ENCODE results near the gene ROR2. TPM values are rescaled to one million over a fixed set of nuclear protein-coding genes. Genes with fewer than 3 reads are reported as not detected.

Gene ROR2
- total and polyA plus RNA-seq, 2 experiments from 2014 or later: 7.1 to 12.9 TPM

DNA sequence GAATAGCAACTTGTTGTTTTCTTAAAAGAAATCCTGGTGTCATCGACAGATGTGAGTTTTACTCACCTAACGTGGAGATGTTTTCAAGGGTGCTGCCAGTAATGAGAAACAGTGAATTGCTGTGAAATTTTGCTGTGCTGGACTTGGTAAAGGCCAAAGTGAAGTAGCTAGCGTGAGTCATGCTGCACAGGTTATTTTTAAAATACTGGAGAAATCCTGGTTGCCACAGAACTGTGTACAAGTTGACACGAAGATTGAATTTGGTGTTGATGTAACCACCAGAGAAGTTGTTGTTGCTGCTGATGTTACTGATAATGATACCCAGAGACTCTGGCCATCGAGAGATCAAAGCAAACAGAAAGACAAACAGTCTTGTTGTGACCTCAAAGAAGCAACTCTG is 338.4 kb downstream of the ROR2 start:
- in situ Hi-C loops (cut with MboI): no loop called here
- Histone ChIP-seq H3K27ac (no peak overlapping the region), H4K20me1 (ENCODE audit: insufficient read depth) (no peaks in the 10 kb centered on the region), H2AFZ (no peak overlapping the region), H3F3A (ENCODE audit: insufficient read depth) (peaks cover 5% of the 10 kb centered on the region; the same call in 1 of the 2 replicates), H3K79me2 (ENCODE audit: insufficient read depth) (no peaks in the 10 kb centered on the region), H3K9ac (no peak overlapping the region), H3K4me2 (ENCODE audit: unreplicated experiment) (no peak overlapping the region), H3K4me1 (ENCODE audit: insufficient read depth) (no peaks in the 10 kb centered on the region), H3K4me3 (no peak overlapping the region), H3K27me3 (replicated peaks; ENCODE audit: insufficient read depth) (no peaks in the 10 kb centered on the region), H3K36me3 (ENCODE audit: low read depth) (no peaks in the 10 kb centered on the region), H3K9me2 (ENCODE audit: insufficient read depth) (no peaks in the 10 kb centered on the region), H3K9me3 (ENCODE audit: low read depth) (no peaks in the 10 kb centered on the region)
- 46 to 55% methylated on average over 5 of the region's 5 CpGs for WGBS, 2 experiments (ENCODE audit: low coverage in 1 of 2, low lambda C conversion rate in 2 of 2, missing lambda C conversion rate in 2 of 2)
- peak; percentile 49 for DNase-seq
- TF ChIP-seq EZH2phosphoT487 (IDR thresholded peaks at IDR 0.05; ENCODE audit: insufficient read depth, low read depth) (no peak), EZH2 (IDR thresholded peaks at IDR 0.05; ENCODE audit: insufficient read depth, poor library complexity, severe bottlenecking) (no peak)

DNA sequence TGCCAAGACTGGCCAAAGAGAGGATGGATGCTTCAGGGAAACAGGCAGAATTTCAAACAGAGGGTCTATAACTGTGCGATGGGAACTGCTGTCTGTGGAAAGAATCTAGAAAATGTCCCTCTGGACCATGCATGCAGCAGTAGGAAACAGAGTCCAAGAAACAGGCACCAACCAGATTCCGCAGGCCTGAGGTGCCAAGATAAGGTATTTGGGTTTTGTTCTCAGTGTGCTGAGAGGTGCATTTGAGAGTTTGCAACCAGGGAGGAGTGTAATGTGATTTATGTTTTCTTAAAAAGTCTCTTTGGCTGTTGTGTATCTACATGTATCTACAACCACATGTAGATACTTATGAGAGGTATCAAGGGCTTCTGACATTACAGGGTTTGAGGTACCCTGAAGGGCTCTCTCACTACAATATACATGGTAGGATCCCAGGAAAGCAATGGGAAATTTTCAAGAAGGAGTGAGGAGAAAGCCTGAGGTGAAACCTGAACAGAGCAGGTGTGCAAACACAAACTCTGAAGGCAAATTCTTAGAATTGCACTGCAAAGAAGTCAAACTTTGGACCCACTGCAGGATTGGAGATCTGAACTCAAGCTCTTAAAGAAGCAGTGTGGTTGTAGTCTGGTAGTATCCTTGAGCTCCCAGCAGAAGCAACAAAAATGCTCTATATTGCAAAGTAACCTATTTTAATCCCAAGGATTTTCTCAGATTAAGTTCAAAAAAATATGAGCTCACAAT is 343.6 kb downstream of the ROR2 start:
- Histone ChIP-seq H4K20me1 (ENCODE audit: insufficient read depth) (no peaks in the 10 kb centered on the region), H3K36me3 (ENCODE audit: low read depth) (no peaks in the 10 kb centered on the region), H3K4me3 (no peak overlapping the region), H3K9me2 (ENCODE audit: insufficient read depth) (no peaks in the 10 kb centered on the region), H3F3A (ENCODE audit: insufficient read depth) (peaks cover 3% of the 10 kb centered on the region; the same call in 1 of the 2 replicates), H3K79me2 (ENCODE audit: insufficient read depth) (no peaks in the 10 kb centered on the region), H3K9ac (no peak overlapping the region), H3K27me3 (replicated peaks; ENCODE audit: insufficient read depth) (no peaks in the 10 kb centered on the region), H3K9me3 (ENCODE audit: low read depth) (no peaks in the 10 kb centered on the region), H3K27ac (no peak overlapping the region), H2AFZ (no peak overlapping the region), H3K4me2 (ENCODE audit: unreplicated experiment) (no peak overlapping the region), H3K4me1 (ENCODE audit: insufficient read depth) (no peaks in the 10 kb centered on the region)
- 86 to 88% methylated on average over 2 of the region's 2 CpGs for WGBS, 2 experiments (ENCODE audit: low coverage in 1 of 2, low lambda C conversion rate in 2 of 2, missing lambda C conversion rate in 2 of 2)
- TF ChIP-seq EZH2 (IDR thresholded peaks at IDR 0.05; ENCODE audit: insufficient read depth, poor library complexity, severe bottlenecking) (no peak), EZH2phosphoT487 (IDR thresholded peaks at IDR 0.05; ENCODE audit: insufficient read depth, low read depth) (no peak)
- in situ Hi-C loops (cut with MboI): no loop called here
- no peak for DNase-seq

DNA sequence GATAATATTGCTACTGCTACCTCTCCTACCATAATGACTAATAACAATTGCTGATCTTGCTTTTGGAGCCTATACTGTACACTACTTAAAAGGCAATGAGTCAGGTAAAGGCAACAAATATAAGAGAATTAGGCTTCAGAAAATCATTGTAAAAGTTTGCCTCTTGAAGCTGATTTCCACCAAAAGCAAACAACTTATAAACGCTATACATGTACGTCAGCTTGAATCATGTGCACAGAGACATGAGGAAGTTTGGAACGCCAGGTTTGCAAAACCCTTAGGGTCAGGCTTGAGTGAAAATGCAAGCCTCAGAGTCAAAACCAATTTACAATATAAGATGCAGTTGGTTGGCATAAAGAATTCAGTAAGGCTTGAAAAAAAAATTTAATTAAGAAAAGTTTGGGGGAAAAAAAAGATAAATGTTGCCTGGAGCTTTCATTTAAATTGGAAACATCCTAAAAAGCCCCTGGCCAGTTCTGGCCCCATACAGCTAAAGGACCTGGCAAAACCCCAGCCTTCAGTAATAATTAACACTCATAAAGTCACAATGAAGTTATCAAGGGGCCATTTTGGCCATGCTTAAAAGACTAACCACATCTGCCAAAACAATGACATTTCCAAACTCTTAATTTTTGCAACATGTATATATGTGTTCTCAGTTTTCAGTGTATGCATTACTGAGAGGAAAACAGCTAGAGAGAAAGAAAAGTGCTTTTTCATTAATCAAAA is 345.4 kb downstream of the ROR2 start:
- no peaks in the 10 kb centered on the region for H3K36me3 ChIP-seq (ENCODE audit: low read depth)
- 37 to 43% methylated on average over 3 of the region's 3 CpGs for WGBS, 2 experiments (ENCODE audit: low coverage in 1 of 2, low lambda C conversion rate in 2 of 2, missing lambda C conversion rate in 2 of 2)

DNA sequence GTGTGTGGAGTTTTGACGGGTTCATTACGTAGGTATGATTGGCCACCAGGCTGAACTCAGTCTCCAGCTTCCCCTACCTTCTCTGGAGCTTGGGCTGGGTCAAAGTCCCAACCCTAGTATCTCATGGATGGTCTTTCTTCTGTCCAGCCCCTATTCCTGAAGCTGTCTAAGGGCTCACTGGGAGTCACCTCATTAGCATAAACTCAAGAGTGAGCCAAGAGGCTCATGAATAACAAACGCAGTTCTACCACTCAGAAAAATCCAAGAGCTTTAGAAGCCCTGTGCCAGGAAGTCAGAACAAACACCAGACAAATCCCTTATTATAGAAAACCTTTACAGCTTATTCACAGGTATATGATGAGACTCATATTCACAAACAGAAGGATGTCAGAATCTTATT is 346.1 kb downstream of the ROR2 start:
- no peaks in the 10 kb centered on the region for H3K79me2 ChIP-seq (ENCODE audit: insufficient read depth)
- TF ChIP-seq EZH2phosphoT487 (IDR thresholded peaks at IDR 0.05; ENCODE audit: insufficient read depth, low read depth): no peak
- in situ Hi-C loops (cut with MboI): no loop called here
- no peak overlapping the region for H3K4me3 ChIP-seq
- no peak overlapping the region for H3K27ac ChIP-seq
- 56 to 58% methylated on average over 3 of the region's 3 CpGs for WGBS, 2 experiments (ENCODE audit: low coverage in 1 of 2, low lambda C conversion rate in 2 of 2, missing lambda C conversion rate in 2 of 2)
- H3K9me2 ChIP-seq (ENCODE audit: insufficient read depth): no peaks in the 10 kb centered on the region
- no peaks in the 10 kb centered on the region for H4K20me1 ChIP-seq (ENCODE audit: insufficient read depth)
- DNase-seq: no peak
- H3K4me1 ChIP-seq (ENCODE audit: insufficient read depth): no peaks in the 10 kb centered on the region
- H3K9ac ChIP-seq: no peak overlapping the region
- no peak overlapping the region for H2AFZ ChIP-seq
- H3K36me3 ChIP-seq (ENCODE audit: low read depth): no peaks in the 10 kb centered on the region
- H3K27me3 ChIP-seq (replicated peaks; ENCODE audit: insufficient read depth): no peaks in the 10 kb centered on the region
- no peak overlapping the region for H3K4me2 ChIP-seq (ENCODE audit: unreplicated experiment)
- H3K9me3 ChIP-seq (ENCODE audit: low read depth): no peaks in the 10 kb centered on the region
- no peaks in the 10 kb centered on the region for H3F3A ChIP-seq (ENCODE audit: insufficient read depth)

More for the DNA sequence above, 345.4 kb downstream of the ROR2 start:
- Histone ChIP-seq H3K27me3 (replicated peaks; ENCODE audit: insufficient read depth) (no peaks in the 10 kb centered on the region), H3K4me3 (no peak overlapping the region), H3K9me2 (ENCODE audit: insufficient read depth) (no peaks in the 10 kb centered on the region), H3K9ac (no peak overlapping the region), H2AFZ (no peak overlapping the region), H3K4me1 (ENCODE audit: insufficient read depth) (no peaks in the 10 kb centered on the region), H3K79me2 (ENCODE audit: insufficient read depth) (no peaks in the 10 kb centered on the region), H3K4me2 (ENCODE audit: unreplicated experiment) (no peak overlapping the region), H3F3A (ENCODE audit: insufficient read depth) (no peaks in the 10 kb centered on the region), H3K9me3 (ENCODE audit: low read depth) (no peaks in the 10 kb centered on the region), H4K20me1 (ENCODE audit: insufficient read depth) (no peaks in the 10 kb centered on the region), H3K27ac (no peak overlapping the region)
- no peak for TF ChIP-seq EZH2phosphoT487 (IDR thresholded peaks at IDR 0.05; ENCODE audit: insufficient read depth, low read depth)
- no peak for TF ChIP-seq EZH2 (IDR thresholded peaks at IDR 0.05; ENCODE audit: insufficient read depth, poor library complexity, severe bottlenecking)
- in situ Hi-C loops (cut with MboI): no loop called here
- no peak for DNase-seq

Measured in GM23248 (cell line).